H9 (cell line): Measurements from ENCODE around the gene CEP89. TPM values are rescaled to one million over a fixed set of nuclear protein-coding genes. Genes with fewer than 3 reads are reported as not detected.

Experiments
- DNase-seq: peaks from one replicate; pipeline ENCODE4 v3.0.0-alpha.2; 2017
- H2AFZ ChIP-seq: one replicate; pipeline ENCODE4 v1.6.1; 2013; ENCODE audit warnings: mild to moderate bottlenecking, low read length, control low read depth, moderate library complexity
- H2AK5ac ChIP-seq: 2 replicates; pipeline ENCODE4 v1.6.1; 2013; ENCODE audit warnings: low read length, control low read depth, mixed read lengths; ENCODE audit not compliant: insufficient read length
- H2BK120ac ChIP-seq: one replicate; pipeline ENCODE4 v1.6.1; 2013; ENCODE audit warnings: low read depth, mild to moderate bottlenecking, low read length, control low read depth, inconsistent platforms; ENCODE audit not compliant: poor library complexity, severe bottlenecking
- H2BK12ac ChIP-seq: 2 replicates; pipeline ENCODE4 v1.6.1; 2013; ENCODE audit warnings: low read length, control low read depth, mixed read lengths, low read depth; ENCODE audit not compliant: insufficient read length
- H2BK15ac ChIP-seq: 2 replicates; pipeline ENCODE4 v1.6.1; 2013; ENCODE audit warnings: low read depth, low read length, control low read depth
- H2BK20ac ChIP-seq: one replicate; pipeline ENCODE4 v1.6.1; 2013; ENCODE audit warnings: low read depth, mild to moderate bottlenecking, low read length, control low read depth, inconsistent platforms; ENCODE audit not compliant: poor library complexity, severe bottlenecking
- H2BK5ac ChIP-seq: 2 replicates; pipeline ENCODE4 v1.6.1; 2013; ENCODE audit warnings: low read length, control low read depth, mixed read lengths; ENCODE audit not compliant: insufficient read length
- H3K14ac ChIP-seq: 2 replicates; pipeline ENCODE4 v1.6.1; 2013; ENCODE audit warnings: low read length, control low read depth; ENCODE audit not compliant: insufficient read depth
- H3K18ac ChIP-seq: 2 replicates; pipeline ENCODE4 v1.6.1; 2013; ENCODE audit warnings: low read depth, mild to moderate bottlenecking, mixed read lengths, low read length, control low read depth; ENCODE audit not compliant: insufficient read length
- H3K23ac ChIP-seq: 2 replicates; pipeline ENCODE4 v1.6.1; 2013; ENCODE audit warnings: low read length, control low read depth, mixed read lengths, low read depth; ENCODE audit not compliant: insufficient read length
- H3K23me2 ChIP-seq: 2 replicates; pipeline ENCODE4 v1.6.1; 2013; ENCODE audit warnings: low read depth, mild to moderate bottlenecking, mixed read lengths, low read length, control low read depth; ENCODE audit not compliant: insufficient read length, poor library complexity, severe bottlenecking
- H3K27ac ChIP-seq: 2 replicates; pipeline ENCODE4 v1.5.1; 2013; ENCODE audit warnings: low read length, control low read depth, mixed read lengths, low read depth; ENCODE audit not compliant: insufficient read length
- H3K27me3 ChIP-seq: 2 replicates; pipeline ENCODE4 v1.6.1; 2013; ENCODE audit warnings: low read length, control low read depth, inconsistent platforms; ENCODE audit not compliant: insufficient read depth
- H3K4ac ChIP-seq: 2 replicates; pipeline ENCODE4 v1.6.1; 2013; ENCODE audit warnings: low read depth, mild to moderate bottlenecking, control low read depth, inconsistent platforms, low read length, moderate library complexity
- H3K4me1 ChIP-seq: 2 replicates; pipeline ENCODE4 v1.6.1; 2013; ENCODE audit warnings: low read length, control low read depth, inconsistent platforms; ENCODE audit not compliant: insufficient read depth
- H3K4me2 ChIP-seq: 2 replicates; pipeline ENCODE4 v1.6.1; 2013; ENCODE audit warnings: low read length, control low read depth, mixed read lengths; ENCODE audit not compliant: insufficient read length, insufficient read depth
- H3K56ac ChIP-seq: 2 replicates; pipeline ENCODE4 v1.6.1; 2013; ENCODE audit warnings: low read depth, mild to moderate bottlenecking, mixed read lengths, low read length, control low read depth; ENCODE audit not compliant: insufficient read length
- H3K79me1 ChIP-seq: 2 replicates; pipeline ENCODE4 v1.6.1; 2013; ENCODE audit warnings: low read depth, mild to moderate bottlenecking, moderate library complexity, low read length, control low read depth, inconsistent platforms; ENCODE audit not compliant: insufficient read depth, poor library complexity, severe bottlenecking
- H3K79me2 ChIP-seq: 2 replicates; pipeline ENCODE4 v1.6.1; 2013; ENCODE audit warnings: low read length, control low read depth, inconsistent platforms; ENCODE audit not compliant: insufficient read depth
- H3K9ac ChIP-seq: 2 replicates; pipeline ENCODE4 v1.6.1; 2013; ENCODE audit warnings: low read length, control low read depth, mixed read lengths; ENCODE audit not compliant: insufficient read length; ENCODE audit errors: extremely low read depth
- H3K9me3 ChIP-seq: one replicate; pipeline ENCODE4 v1.6.1; 2013; ENCODE audit warnings: low read depth, low read length, inconsistent platforms; ENCODE audit not compliant: control insufficient read depth
- H3T11ph ChIP-seq: one replicate; pipeline ENCODE4 v1.6.1; 2013; ENCODE audit warnings: mild to moderate bottlenecking, low read length, control low read depth, inconsistent platforms
- H4K20me1 ChIP-seq: one replicate; pipeline ENCODE4 v1.6.1; 2013; ENCODE audit not compliant: control insufficient read depth, insufficient read length, insufficient read depth
- H4K5ac ChIP-seq: 2 replicates; pipeline ENCODE4 v1.6.1; 2013; ENCODE audit warnings: low read depth, mild to moderate bottlenecking, mixed read lengths, low read length, control low read depth; ENCODE audit not compliant: insufficient read length
- H4K8ac ChIP-seq: replicated peaks from 2 replicates; pipeline ENCODE4 v1.6.1; 2013; ENCODE audit warnings: low read length, control low read depth, mixed read lengths, low read depth; ENCODE audit not compliant: insufficient read length
- H4K91ac ChIP-seq: 2 replicates; pipeline ENCODE4 v1.6.1; 2013; ENCODE audit warnings: low read depth, mild to moderate bottlenecking, moderate library complexity, mixed read lengths, low read length, control low read depth; ENCODE audit not compliant: insufficient read length
- H3K27ac Mint-ChIP-seq, 3 experiments: 2 replicates in 2 of 3; 3 replicates in 1 of 3; pipeline ENCODE4 v1.8.0; 2020 to 2021; ENCODE audit warnings: mixed read lengths in 3 of 3, mild to moderate bottlenecking in 1 of 3, moderate library complexity in 1 of 3
- H3K27me3 Mint-ChIP-seq: 2 replicates; pipeline ENCODE4 v1.8.0; 2021; ENCODE audit warnings: low read depth, mild to moderate bottlenecking, moderate library complexity, mixed read lengths
- H3K36me3 Mint-ChIP-seq, 3 experiments: 2 replicates in 2 of 3; 3 replicates in 1 of 3; pipeline ENCODE4 v1.8.0; 2020 to 2021; ENCODE audit warnings: low read depth in 3 of 3, mixed read lengths in 3 of 3; ENCODE audit not compliant: insufficient read depth in 1 of 3
- H3K4me1 Mint-ChIP-seq, 2 experiments: 2 replicates each; pipeline ENCODE4 v1.8.0; 2020; ENCODE audit warnings: mixed read lengths in 2 of 2
- H3K4me3 Mint-ChIP-seq, 2 experiments: 2 replicates in 1 of 2; 3 replicates in 1 of 2; pipeline ENCODE4 v1.8.0; 2020 to 2021; ENCODE audit warnings: mild to moderate bottlenecking in 2 of 2, mixed read lengths in 2 of 2, moderate library complexity in 1 of 2
- H3K9me3 Mint-ChIP-seq, 2 experiments: 2 replicates in 1 of 2; 3 replicates in 1 of 2; pipeline ENCODE4 v1.8.0; 2020; ENCODE audit warnings: mild to moderate bottlenecking in 2 of 2, mixed read lengths in 2 of 2, moderate library complexity in 1 of 2
- WGBS: extraction: QIAGEN DNeasy Blood & Tissue Kit; methylation state at CpG from one replicate; pipeline ENCODE4 v1.1.7; 2013; ENCODE audit warnings: missing lambda C conversion rate, low lambda C conversion rate, mixed read lengths; ENCODE audit not compliant: insufficient read length; ENCODE audit errors: extremely low coverage; 5-methylcytosine and 5-hydroxymethylcytosine counted together
- total RNA-seq: library from RNA; stranded (reverse); gene quantifications from 2 replicates; pipeline ENCODE4 v1.2.1, GENCODE V29; 2021
- TF ChIP-seq, protein P1 (sequence below): fragments of 200-600 bp; sonication (generic); conservative IDR thresholded peaks from 3 replicates; pipeline ENCODE4 v1.8.0; 2021; ENCODE audit warnings: antibody characterized with exemption, mild to moderate bottlenecking

Gene CEP89
- total RNA-seq, 1 experiment from 2014 or later = 22.1 TPM

GRCh38 chr19:32866061-32866460 lies 105.7 kb downstream of the CEP89 start:
- no peak overlapping the region for H3K4ac ChIP-seq
- no CpG with 5 or more reads among the region's 7 CpGs for WGBS
- H3K79me1 ChIP-seq = no peaks in the 10 kb centered on the region
- H3K4me1 Mint-ChIP-seq = peaks cover 0 to 5% of the 10 kb centered on the region in 2 experiments; a peak in 1 of 4 replicates
- H3K56ac ChIP-seq = no peak overlapping the region
- no peak overlapping the region for H3K27ac Mint-ChIP-seq
- H3K9ac ChIP-seq = no peak overlapping the region
- H4K20me1 ChIP-seq = no peaks in the 10 kb centered on the region
- H3K14ac ChIP-seq = no peak overlapping the region
- H3K4me1 ChIP-seq = no peaks in the 10 kb centered on the region
- H2BK20ac ChIP-seq = no peak overlapping the region
- no peak overlapping the region for H3K27ac ChIP-seq
- no peak overlapping the region for H3K18ac ChIP-seq
- H3K4me2 ChIP-seq = no peak overlapping the region
- no peak overlapping the region for H4K8ac ChIP-seq
- H4K5ac ChIP-seq = no peak overlapping the region
- no peak for DNase-seq
- H2AFZ ChIP-seq = no peak overlapping the region
- H2BK120ac ChIP-seq = no peak overlapping the region
- no peak overlapping the region for H2AK5ac ChIP-seq
- no peaks in the 10 kb centered on the region for H3K27me3 ChIP-seq
- TF ChIP-seq, protein P1, sequence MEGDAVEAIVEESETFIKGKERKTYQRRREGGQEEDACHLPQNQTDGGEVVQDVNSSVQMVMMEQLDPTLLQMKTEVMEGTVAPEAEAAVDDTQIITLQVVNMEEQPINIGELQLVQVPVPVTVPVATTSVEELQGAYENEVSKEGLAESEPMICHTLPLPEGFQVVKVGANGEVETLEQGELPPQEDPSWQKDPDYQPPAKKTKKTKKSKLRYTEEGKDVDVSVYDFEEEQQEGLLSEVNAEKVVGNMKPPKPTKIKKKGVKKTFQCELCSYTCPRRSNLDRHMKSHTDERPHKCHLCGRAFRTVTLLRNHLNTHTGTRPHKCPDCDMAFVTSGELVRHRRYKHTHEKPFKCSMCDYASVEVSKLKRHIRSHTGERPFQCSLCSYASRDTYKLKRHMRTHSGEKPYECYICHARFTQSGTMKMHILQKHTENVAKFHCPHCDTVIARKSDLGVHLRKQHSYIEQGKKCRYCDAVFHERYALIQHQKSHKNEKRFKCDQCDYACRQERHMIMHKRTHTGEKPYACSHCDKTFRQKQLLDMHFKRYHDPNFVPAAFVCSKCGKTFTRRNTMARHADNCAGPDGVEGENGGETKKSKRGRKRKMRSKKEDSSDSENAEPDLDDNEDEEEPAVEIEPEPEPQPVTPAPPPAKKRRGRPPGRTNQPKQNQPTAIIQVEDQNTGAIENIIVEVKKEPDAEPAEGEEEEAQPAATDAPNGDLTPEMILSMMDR = no peak
- H3K27me3 Mint-ChIP-seq = no peaks in the 10 kb centered on the region
- no peak overlapping the region for H3T11ph ChIP-seq
- H3K23ac ChIP-seq = no peak overlapping the region
- no peaks in the 10 kb centered on the region for H3K23me2 ChIP-seq
- no peaks in the 10 kb centered on the region; a peak in 2 of 5 replicates for H3K9me3 Mint-ChIP-seq
- no peak overlapping the region for H4K91ac ChIP-seq
- no peak overlapping the region for H2BK12ac ChIP-seq
- no peak overlapping the region for H3K4me3 Mint-ChIP-seq
- no peaks in the 10 kb centered on the region for H3K36me3 Mint-ChIP-seq
- H2BK15ac ChIP-seq = no peak overlapping the region
- no peak overlapping the region for H2BK5ac ChIP-seq
- no peaks in the 10 kb centered on the region for H3K79me2 ChIP-seq
- H3K9me3 ChIP-seq = no peaks in the 10 kb centered on the region
